SHP77 treated with DMSO at 0.1 percent for 48 hours (cell line): ENCODE measurements around the gene FCAMR.

Source experiments
- DNase-seq: peaks from one replicate; lab custom pipeline; 2025; lab: John Stamatoyannopoulos, UW

The FCAMR gene

DNA sequence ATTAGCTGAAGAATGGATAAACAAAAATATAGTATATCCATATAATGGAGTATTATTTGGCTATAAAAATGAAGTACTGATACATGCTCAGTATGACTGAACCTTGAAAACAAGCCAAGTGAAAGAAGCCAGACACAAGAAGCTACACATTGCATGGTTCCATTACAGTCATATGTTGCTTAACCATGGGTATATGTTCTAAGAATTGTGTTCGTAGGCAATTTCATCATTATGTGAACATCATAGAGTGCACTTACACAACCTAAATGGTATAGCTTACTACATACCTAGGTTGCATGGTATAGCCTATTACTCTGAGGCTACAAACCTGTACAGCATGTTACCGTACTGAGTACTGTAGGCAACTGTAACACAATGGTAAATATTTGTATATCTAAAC, 28.6 kb upstream of the FCAMR start:
- no peak for DNase-seq

DNA sequence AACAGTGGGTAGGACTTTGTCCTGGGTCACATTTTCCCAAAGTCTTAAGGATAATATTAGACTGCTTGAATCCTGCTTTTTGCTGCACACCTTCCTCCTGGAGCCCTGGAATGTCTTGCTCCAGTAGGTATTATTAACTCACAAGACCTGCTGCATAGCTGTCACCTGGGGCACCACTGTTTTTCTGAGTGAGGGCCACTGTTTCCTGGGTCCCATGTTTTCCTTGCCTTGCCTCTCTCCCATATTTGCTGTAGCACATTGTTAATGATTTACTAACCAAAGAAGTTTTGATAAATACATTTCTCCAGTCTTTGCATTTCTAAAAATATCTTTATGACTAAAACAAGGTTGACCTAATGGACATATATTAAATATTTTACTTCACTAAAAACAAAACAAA, 22.5 kb upstream of the FCAMR start:
- DNase-seq = no peak

DNA sequence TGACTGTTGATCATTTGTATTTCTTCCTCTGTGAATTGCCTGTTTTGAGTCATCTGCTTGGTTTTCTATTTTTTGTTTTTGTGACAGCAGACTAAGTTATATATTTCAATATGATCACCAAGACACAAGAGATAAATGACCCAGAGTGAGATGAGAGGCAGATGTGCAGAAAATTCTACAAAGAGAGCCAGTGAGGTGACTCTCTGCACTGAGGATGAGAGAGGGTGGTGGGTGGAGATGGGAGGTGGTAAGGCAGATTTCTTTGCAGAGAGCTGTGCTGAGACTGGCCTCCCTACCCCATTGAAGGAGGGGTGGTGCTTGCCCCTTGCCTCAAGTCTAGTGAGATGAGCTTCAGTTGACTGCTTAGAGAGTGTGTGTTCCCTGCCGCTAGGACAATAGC, 17.6 kb upstream of the FCAMR start:
- no peak for DNase-seq

DNA sequence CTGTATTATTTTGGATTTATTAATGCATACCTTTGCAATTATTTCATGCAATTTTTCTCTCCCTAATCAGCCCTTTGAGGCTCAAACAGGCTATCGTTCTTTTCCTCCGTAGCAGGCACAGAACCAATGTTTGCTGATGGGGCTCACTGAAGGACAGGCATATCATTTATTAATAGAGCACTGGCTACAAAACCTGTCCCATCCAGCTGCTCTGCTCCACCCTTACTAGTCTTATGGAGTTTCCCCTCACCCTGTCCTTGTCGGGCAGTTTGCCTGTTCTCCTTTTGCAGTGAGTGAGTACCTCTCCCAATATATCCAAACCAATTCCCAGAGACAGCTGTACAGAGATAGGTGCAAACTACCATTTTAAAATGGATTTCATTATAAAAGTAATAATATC, 16.6 kb upstream of the FCAMR start:
- DNase-seq = no peak

DNA sequence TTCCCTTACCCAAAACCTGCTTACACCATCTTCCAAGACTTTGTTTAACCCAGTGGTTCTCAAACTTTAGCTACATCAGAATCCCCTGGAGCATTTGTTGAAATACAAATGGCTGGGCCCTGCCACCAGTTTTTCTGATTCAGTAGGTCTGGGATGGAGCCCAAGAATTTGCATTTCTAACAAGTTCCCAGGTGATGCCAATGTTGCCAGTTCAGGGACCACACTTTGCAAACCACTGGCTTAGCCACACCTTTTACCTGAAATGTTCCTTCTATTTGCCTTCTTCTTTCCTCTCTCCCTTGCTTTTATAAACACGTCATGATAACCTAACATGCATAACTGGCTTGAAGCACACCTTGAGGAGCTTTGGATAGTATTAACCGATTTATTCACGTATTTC, 16.1 kb upstream of the FCAMR start:
- DNase-seq = no peak

DNA sequence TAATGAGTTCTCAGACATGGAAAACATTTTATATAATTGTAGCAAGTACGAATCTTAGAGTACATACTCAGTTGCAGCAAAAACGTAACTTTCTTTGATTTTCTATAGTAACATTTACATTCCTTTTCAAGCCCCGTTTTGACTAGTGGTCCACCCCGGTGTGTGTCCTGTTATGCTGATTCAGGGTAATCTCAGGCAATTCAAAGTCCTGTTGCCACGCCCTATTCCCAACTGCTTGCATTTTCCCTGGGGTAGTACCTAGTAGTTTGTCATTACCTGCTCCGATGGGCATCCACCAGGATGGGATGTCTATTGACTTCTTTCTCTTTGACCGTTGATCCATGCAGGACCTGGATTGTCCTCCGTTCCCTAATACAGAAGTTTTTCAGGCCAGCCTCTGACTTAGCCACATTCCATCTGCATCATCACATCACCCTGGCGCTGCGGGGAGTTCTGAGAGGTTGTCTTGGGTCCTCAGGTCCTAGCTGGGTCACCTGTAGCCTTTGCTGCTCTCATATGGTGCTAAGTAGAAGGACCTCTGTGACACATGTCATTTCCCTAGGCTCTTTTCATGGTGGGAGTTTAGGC, 15.0 kb upstream of the FCAMR start:
- DNase-seq = no peak

DNA sequence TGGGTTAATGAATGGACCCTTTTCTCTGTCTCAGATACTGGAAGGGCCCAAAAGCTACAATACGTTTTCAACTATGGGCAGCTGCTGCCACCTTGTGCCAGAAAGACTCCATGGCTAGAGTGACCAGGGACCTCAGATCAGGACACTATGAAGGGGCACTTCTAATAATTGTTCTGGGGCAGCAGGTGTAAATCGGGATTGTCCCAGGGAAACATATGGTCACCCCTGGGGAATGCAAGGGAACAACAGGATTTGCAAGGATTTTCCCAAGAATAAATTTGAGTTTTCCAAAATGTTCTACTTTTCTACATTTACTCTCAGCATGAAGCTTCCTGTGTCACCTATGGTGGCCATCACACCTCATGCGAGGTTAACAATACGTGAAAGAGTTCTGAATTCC, 12.0 kb upstream of the FCAMR start:
- peak; percentile 9 for DNase-seq

DNA sequence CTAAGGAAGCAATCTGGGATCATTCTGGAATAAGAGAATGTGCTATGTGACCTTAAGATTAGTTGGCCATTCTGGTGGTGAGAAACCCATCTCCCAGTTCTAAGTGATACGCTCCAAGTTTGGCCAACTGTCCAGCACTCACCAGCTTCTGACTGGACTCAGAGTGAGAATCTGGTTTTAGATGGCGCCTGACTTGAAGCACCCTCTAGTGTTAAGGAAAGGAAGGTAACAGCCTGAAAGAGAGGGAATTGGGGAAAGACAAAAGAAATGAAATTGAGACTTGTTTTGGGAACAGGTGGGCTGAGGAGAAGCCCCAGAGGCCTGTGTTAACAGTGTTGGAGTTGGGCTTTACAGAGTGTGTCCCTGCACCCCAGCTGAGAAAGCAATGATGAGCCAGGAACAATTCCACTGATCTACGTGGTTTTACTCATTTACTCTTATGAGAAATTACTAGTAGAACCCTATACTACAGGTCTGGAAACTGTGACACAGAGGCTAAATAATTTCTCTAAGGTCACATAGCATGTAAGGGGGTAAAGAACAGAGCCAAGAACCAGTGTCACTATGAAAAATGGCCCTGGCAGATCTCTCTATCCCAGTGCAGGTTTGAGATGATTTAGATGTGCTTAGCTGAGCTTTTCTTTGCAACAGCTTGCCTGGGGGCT, 9.3 kb upstream of the FCAMR start:
- DNase-seq = no peak

DNA sequence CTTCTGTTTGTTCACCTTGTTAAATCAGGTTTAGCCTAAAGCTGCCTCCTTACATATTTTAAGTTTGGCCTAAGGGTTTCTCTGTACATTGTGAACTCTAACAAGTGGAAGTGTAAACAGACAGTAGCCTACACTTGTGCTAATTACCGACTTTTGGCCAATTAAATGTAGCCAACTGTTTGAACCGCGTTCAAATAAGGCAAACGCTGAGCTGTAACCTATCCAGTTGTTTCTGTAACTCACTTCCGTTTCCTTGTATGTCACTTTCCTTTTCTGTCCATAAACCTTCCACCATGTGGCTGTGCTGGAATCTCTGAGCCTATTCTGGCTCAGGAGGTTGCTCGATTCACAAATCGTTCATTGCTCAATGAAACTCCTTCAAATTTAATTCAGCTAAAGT, 8.0 kb upstream of the FCAMR start:
- DNase-seq = no peak

DNA sequence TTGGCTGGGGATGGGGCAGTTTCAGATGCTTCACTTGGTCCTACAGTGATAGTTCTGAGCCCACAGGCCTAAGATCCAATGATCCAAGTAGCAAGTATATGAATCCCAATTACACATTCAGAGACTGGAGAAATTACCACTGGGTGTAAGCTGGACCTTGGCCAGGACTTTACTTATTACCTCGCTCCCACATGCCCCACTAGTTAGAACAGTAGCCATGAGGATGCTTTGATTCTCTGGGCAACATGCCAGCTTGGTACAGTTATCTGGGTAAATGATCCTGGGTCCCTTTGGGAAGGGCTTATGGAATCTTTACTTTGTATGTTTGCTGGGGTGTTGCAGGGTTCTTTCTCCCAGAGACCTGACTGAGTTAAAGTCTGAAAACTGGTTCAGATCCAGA, 5.0 kb upstream of the FCAMR start:
- no peak for DNase-seq

DNA sequence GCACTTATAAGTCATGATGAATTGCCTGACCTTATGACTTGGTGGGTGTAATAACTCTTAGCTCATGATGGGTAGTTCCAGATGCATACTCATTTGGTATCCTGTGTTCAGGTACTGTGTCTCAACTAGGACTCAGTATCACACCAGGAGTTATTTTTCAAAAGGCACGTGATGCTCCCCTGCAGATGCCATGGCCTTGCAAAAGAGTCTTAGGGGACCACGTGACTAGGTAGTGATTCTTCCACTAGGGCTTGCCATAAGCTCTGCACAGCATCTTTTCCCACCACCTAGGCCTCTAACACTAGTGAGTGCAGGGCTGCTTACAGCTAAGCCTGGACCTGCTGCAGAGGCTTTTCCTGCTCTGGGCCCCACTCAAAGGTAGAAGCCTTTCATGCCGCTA, 3.9 kb upstream of the FCAMR start:
- DNase-seq = no peak

DNA sequence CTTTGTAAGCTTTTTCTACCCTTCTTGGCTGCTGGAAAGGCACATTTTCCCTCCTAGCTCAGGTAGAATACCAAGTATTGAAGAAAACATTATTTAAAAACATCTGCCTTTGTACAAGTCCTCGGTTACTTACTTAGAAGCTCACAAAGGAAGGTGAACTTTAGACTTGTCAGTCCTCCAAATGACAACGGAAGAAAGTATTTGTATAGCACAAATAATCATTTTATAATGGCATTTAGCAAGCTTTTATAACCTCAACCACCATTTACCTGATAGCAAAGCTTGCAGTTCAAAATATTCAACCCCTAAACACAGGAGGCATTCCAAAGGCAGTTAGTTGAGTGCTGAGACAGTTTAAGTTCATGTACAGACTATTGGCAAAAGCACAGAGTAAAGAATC, 2.5 kb upstream of the FCAMR start:
- DNase-seq = no peak

DNA sequence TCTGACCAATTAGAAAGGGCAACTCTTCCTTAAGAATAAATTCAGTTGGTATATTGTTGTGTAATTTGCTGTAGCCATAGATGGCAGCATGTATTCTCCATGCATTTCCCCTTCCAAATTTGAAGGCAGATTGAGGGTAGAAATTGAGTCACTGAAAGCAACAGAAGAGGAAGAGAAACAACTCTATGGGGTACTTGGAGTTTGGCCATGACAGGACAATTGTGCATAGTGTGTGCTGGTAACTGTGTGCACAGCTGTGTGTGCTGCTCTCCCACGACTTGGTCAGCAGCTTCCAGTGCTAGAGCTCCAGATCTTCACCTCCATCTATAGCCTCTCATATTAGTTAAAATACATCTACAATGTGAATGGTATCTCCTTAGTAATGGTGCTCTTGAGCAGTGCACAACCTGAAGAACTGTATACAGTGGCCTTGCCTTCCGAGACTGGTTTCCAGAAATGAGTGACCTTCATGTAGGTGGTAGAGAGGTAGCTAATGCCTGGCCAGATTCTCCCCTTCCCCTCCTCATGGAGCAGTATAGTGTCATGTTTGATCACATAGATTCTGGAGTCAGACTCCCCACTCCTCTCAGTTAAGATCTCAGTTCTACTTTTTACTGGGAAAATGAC, 882 bp upstream of the FCAMR start:
- no peak for DNase-seq

DNA sequence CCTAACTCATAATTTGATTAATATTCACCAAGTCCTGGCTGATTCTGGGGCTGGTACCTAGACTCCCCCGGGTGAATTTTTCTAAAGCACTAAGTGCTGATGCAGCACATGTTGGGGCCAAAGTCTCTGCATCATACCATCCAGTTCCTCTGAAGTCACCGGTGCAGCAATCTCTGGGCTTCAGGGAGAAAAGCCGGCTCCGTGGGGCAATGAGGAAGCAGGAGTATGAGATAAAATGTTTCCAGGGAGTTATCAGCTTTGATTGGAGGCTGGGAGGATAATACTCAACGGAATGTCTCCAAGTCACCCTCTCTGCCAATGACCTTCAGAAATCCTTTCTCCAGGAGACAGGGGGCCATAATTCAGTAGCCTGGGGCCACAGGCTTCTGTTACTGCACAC, 1.2 kb downstream of the FCAMR start:
- DNase-seq = no peak

DNA sequence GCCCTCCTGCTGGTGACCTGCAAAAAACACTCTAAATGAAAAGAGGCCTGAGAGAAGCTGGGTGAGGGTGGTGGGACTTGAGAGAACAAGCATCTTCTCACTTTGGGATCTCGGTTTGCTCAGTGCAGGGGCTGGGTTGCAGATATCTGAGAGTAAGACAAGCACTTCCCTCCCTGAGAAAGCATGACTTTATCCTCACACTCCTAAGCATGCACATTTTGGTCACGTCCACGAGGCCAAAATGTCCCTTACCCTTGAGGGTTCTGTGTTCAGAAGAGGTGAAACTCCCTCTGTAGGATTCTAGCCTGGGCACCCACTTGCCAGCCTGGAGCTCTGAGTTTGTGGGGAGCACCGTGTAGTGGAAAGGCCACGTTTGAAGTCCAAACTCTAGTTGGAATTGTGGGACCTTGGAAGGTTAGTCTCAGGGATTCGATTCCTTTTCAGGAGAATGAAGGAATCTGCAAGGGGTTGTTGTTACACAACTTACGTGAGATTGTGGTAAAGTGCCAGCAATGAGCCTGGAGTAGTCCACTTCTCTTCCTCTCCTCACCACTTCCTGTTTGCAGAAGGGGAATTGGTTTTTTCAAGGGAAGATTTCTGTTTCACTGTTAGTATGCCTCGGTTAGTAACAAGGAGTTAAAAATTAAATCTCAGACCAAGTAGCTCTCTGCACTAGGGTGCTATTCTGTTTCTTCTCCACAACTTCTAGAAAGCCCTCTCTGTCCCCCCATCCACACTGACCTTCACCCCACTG, 3.0 kb downstream of the FCAMR start:
- no peak for DNase-seq

DNA sequence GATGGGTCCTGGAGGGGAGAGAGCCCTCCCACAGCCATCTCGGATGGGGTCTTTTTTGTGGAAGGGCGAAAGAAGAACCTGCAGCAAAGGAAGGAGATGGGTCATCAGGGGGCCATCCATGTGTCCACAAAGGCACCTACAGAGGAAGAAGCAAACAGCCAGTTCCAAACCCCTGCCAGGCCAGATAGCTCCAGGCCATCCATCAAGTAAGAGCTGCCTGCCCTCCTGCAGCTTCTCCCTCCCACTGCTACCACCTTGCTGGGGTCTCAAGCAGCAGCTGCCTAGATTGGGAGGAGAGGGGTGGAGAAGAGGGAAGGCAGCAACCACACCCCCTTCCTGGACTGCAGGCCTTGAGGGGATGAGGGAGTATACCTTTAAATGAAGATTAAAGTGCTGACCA, 4.5 kb downstream of the FCAMR start:
- DNase-seq = no peak

DNA sequence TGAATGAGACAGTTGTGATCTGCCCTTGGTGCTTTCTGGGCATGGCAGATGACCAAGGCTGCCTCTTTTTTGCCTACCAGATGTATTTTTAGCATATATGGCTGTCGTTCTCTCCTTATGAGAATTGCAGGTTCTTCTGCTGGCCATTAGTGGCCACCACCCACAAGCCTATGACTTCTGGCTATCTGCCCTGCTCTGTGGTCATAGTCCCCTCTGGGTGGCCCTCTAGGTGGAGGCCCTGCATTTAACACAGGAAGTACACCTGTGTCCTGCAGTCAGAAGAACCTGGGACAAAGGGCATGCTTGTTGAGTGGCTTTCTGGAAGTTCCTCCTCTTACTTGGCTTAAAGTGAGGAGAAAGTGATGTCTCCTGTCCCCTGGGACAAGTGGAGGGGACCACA, 6.5 kb downstream of the FCAMR start:
- no peak for DNase-seq

DNA sequence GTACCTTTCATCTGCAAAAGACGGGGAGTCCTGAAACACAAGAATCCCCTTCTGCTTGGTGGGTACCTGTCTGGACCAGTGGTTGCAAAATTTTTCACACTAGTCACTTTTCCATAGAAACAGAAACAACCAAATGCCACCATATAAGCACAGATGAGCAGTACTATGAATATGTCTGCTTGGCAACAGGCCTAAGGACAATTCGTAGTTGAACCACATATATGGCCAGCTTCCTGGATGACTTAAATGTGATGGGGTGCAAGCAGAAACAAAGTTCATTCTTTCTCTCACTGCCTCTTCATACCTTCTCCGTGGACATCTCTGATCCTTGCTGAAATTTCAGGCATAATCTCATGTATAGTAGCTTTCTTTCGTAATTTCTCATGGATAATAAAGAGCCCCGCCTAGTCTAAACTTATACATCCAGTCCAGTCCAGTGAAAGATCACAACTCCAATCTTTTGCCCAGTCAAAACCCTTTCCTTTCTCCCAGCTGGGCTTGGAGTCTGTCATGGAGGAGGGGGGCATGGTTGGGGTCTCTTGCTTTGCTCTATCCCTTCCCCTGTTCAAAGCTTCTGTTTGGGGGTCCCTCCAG, 7.0 kb downstream of the FCAMR start:
- DNase-seq = no peak

DNA sequence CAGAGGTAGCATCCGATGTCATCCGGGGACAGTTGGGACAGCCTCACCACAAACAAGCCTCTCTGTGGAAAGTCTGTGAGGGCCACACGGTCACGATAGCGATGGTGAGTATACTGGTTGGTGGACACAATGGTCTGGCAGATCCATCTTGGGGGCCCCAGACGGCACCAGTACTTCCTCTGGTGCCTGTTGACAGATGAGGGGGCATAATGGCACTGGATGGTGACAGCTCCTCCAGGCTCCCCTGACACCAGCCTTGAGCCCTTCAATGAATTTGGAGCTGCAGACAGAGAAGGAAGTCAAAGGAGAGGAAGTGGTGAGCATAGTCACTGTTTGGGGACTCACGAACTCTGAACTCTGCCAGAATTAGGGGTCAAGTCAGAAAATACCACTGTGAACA, 8.0 kb downstream of the FCAMR start:
- no peak for DNase-seq

DNA sequence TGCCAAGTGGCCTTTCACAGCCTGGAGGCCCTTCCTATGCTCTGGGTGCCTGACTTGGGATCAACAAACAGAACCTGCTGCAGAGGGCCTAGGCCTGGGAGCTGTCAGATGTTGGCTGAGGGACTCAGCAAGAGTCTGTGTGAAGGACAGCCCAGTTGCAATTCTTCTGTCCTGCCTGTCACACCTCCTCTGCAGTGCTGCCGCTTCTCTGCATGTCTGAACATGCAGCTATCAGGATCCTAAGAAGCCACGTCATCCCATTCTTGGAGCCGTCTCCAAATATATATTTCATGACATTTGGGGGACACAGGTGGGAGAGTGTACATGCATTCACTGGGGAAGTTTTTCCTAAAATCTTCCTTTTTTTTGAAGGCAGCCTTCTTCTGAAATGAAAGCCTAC, 8.6 kb downstream of the FCAMR start:
- DNase-seq = no peak

DNA sequence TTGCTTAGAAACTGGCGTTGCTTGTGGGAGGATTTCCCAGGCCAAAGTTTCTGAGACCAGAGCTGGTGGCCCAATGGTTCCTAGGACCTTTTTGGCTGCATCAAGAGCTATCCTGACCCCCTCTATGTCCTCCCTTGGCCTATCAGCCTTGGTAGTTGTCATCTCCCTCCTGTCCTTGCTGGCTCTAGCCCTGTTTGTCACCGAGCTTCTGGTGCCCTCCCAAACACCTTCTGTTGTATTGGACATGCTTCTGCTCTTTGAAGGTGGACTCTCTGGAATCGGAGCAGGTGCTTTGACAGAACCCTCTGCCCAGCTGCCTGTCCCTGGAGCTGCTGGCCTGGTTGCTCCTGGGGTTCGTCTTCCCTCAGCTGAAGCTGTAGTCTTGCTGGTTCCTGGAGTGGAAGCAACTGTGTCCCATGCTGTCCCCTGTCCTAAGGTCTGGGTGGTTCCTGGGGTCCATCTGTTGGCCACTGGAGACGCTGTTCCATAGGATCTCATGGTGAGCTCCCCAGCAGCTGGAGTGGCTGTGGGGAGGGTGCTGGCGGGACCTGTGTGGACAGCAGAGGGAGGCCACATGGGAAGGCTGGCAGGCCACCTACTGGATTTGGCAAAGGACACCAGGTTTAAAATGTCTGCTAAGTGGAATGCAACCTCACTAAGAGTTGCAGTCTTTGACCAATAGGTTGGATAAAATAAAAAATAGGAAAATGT, 9.4 kb downstream of the FCAMR start:
- DNase-seq = no peak

DNA sequence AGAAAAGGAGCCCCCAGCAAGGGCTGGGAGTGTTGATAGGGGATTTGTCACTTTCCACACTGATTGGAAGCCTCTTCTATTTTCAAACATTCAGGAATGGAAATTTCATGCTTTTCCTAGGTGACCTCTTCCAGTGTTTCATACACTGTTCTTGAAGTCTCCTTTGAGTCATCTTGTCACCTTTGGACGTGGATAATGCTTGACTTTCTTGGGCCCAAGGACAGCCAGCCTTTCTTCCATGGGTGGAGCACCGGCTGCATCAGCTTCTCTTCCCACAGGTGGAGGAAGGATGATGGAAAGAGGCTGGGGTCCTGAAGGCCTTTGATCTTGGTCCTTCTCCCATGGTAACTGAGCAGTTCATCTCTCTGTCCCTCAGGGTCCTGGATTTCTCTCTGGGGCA, 12.1 kb downstream of the FCAMR start:
- no peak for DNase-seq
